GM21723 (cell line): ENCODE measurements around the gene LENG8.
"Not testable (repeated sequence)": the region's sequence is repeated elsewhere in the genome, so short reads cannot be mapped to it uniquely, and the experiment has no call there.

Source experiments
- ATAC-seq: cut with Tn5 transposase; IDR thresholded peaks from one replicate; pipeline ENCODE4 v1.9.1; 2021; ENCODE audit warnings: mild to moderate bottlenecking, moderate library complexity; ENCODE audit not compliant: unreplicated experiment

LENG8 gene

DNA sequence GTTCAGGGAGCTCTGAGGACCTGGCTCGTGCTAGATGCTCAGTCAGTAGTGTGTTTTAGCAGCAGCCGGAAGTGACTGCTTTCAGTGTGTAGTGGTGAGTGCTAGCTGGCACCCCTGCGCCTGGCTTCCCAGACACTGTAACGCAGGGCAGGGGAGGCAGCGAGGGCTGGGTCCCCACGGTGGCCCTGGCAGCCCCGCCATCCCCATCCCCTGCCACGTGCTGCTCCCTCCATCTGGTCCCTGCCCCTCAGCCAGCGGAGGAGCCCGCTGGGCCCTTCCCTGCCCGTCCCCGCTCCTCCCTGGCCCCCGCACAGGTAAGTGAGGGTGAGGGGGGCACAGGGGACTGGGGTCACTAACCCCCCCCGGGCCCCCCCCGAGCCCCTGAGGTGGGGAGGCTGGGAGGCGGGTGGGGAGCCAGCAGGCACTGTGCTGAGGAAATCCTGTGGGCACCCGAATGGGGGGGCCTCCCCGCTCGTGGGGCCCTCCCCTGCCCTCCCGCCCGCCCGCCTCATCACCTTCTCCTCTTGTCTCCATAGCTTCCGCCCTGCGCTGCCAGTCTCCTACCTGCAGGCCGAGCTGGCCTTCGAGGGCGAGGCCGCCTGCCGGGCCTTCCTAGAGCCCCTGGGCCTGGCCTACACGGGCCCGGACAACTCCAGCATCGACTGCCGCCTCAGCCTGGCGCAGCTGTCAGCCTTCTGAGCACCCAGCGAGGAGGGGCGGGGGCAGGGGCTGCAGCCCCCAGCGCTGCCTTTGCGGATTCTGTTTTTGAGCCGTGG, 11.4 kb downstream of the LENG8 start:
- ATAC-seq: no peak

DNA sequence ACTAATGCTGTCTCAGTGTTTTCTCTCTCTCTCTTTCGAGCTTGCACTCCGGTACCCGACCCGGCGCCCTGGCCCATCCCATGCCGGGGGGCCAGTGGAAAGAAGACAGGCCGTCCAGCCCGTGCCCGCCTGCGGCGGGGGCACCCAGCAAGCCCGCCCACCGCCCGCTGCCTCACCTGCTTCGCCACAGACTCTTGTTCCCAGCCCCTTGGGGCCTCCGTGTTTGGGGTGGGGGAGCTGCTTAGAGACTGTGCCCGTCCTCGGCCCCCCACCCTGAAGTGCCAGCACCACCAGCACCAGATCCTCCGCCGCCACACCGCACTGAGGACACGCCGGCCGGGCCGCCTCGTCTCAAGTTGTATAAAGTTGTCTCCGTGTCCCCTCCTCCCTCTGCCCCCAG, 12.2 kb downstream of the LENG8 start:
- ATAC-seq: no peak

DNA sequence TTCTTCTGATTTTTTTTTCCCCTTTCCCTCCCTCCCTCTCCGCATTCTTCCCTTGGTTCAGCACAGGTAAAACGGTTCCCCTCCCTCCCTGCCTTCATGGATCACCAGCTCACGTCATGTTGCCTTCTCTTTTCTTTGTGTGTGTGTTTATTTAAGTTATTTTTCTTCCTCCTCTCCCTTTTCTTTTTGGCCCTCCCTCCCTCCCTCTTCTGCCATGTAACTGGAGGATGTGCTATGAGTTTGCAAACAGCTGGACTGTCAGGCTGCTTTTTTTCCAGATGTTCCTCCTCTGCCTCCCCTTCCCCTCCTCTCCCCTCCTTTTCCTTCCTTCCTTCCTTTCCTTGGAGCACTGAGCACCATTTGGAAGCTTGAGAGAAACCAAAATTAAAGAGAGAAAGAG, 12.6 kb downstream of the LENG8 start:
- no peak for ATAC-seq

DNA sequence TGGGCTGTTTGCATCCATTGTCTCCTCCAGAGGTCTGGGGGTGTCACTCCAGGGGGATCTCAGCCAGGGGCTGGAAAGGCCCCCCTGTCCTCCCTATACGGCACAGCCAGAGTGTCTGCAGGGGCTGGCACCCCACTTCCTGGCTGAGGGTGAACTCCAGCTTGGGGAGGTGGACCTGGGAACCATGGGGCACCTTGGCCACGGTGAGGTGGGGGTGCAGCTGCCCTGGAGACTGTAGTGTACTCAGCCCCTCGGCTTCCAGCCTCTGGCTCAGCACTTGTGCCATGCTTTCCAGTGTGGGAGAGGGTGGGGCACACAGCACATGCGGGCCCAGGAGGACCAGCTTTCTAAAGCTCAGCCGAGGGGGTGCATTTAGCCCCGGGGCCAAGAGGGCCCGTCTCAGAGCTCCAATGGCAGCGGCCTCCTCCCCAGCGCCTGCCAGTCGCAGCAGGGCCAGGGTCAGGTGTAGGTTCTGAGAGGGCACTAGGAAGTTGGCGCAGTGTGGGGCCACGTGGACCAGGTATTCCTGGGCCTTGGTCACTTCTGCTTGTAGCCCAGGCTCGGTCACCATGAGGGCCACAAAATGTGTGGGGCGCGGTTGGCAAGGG, 13.2 kb downstream of the LENG8 start:
- ATAC-seq: no peak

DNA sequence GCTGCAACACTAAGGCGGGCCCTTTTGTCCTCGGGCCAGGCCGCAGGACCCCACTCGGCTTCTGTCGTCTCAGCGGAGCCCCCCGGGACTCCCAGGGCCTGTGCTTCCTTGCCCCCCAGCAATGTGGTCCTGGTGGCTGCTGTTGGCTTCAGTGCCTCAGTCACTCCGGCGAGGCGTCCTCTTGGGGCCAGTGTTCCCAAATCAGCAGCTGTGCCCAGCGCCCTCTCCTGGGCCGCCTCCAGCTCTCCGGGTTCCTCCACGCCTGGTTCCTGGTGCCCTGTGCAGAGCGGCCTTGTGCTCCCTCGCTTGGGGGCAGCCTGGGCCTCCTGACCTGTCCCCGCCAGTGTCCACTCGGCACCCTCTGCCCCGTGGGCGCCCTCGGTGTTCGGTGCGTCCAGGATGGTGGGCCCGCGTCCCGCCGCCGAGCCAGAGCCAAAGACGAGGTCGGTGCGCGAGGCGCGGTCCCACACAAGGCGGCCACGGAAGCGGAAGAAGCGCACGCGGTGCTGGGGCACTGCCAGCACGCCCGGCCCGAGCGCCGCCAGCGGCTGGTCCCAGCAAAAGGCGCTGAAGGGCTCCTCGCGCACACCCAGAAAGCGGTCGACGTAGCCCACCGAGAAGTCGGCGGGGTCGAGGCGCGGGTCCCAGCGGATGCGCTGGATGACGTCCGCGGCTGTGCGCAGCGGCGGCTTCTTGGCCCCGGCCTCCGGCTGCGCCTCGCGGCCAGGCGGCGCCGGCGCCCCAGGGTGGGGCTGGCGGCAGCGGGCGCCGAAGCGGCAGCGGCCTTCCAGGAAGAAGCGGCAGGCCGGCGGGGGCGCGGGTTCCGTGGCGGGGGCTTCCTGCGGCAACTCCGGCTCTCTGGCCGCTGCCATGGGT, 13.9 kb downstream of the LENG8 start:
- ATAC-seq: peak; percentile 14

DNA sequence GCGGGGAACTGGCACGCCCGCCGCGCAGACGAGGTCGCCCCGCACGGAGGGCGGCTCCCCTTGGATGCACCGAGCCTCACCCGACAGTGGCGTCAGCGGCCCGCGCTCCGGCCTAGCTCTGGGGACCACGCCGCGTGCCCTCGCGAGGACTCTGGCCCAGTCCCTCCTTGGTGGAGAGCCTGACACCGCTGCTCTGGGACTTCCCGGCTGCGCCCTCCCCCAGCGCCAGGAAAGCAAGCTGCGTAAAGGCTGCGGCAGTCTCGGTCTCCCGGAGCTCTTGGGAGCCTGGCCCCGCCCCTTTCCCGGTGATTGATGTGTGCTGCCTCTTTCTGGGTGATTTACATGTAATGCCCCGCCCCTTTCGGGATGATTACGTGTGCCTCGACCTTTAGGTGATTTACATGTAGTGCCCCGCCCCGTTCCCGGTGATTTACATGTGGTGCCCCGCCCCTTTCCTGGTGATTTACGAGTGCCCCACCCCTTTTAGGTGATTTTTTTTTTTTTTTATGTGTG, 14.6 kb downstream of the LENG8 start, which contains the start of gene LENG9:
Gene LENG9 (minus strand): TSS at position 248 of the 513 bp plus-strand sequence. CDS start 252 bp downstream, outside the sequence.
- ATAC-seq: peak; percentile 57

DNA sequence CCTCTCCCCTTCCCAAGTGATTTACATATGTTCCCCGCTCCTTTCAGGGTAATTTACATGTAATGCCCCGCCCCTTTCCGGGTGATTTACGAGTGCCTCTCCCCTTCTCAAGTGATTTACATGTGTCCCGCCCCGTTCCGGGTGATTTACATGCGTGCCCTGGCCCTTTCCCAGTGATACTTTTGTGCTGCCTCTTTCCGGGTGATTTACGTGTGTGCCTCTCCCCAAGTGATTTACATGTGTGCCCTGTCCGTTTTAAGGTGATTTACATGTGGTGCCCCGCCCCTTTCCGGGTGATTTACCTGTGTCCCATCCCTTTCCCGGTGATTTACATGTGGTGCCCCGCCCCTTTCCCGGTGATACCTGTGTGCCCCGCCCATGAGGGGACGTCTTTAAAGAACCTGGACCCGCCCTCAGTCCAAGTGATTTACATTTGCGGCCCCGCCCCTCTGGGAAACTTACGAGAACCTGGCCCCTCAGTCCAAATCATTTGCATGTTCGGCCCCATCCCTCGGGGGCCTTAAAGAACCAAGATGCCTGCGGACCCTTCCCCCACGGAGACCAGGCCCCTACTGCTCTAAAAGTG, 15.1 kb downstream of the LENG8 start:
- peak; percentile 45 for ATAC-seq

- ATAC-seq: peak; percentile 49
These were observed 15.8 kb downstream of the LENG8 start for GRCh38 chr19:54464630-54465425.

DNA sequence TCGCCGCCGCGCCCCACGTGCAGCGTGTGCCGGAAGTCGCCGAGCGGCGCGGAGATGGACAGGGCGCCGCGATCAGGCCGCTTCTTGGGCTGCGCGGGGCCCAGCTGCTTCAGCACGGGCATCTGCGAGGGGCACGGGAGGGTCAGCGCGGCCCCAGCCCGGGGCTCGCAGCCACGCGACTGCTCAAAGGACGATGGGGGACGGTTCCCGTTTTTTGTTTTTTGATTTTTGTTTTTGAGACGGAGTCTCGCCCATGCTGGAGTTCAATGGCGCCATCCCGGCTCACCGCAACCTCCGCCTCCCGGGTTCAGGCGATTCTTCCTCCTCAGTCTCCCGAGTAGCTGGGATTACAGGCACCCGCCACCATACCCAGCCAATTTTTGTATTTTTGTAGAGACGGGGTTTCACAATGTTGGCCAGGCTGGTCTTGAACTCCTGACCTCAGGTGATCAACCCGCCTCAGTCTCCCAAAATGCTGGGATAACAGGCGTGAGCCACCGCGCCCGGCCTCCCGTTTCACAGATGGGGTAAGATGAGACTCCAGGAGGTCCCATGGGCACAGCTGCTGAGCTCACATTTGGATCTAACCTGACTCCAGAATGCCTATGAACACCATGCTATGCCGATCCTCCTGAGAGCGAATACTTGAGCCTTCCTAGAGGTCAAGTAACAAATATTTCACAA, 16.6 kb downstream of the LENG8 start:
- no peak for ATAC-seq

- not testable (repeated sequence) for ATAC-seq
These were observed 17.1 kb downstream of the LENG8 start for GRCh38 chr19:54466110-54466480.

DNA sequence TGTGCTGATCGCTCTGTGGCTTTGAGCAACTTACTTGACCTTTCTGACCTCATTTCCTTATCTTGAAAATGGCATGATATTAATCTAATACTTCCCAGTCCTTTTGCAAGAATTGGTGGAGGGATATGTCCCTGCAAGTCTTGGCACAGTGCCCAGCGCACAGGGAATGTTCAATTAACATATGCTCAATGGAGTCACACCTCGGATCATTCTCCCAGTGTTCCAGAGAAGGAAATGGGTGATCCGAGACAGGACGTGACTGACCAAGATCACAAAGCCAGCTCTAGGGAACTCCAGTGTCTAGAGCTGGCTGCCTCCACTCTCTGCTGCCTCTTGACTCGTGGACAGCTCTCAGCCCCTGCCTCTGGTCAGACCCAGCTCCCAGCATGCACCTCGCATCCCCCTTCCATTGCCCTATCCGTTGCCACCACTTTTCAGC, 20.5 kb downstream of the LENG8 start:
- no peak for ATAC-seq

DNA sequence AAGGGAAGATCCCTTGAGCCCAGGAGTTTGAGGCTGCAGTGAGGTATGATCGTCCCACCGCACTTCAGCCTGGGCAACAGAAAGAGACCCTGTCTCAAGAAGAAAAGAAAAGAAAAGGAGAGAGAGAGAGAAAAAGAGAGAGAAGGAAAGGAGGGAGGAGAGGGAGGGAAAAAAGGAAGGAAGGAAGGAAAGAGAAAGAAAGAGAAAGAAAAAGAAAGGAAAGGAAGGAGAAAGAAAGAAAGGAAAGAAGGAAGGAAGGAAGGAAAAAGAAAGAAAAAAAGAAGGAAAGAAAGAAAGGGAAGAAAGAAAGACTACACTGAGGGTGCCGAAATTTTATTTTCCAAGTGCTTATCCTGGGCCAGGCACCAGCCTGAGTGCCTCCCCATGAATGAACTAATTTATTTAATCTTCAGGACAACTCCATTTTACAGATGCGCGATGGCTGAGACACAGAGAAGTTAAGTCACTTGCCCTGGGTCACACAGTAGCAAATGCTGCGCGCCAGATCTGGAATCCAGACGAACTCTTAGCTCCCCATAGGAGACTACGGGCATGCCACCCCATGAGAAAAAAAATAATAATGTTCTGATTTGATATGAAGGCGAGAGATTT, 21.4 kb downstream of the LENG8 start:
- no peak for ATAC-seq

- ATAC-seq: no peak
These were observed 22.2 kb downstream of the LENG8 start for GRCh38 chr19:54470991-54471782.

DNA sequence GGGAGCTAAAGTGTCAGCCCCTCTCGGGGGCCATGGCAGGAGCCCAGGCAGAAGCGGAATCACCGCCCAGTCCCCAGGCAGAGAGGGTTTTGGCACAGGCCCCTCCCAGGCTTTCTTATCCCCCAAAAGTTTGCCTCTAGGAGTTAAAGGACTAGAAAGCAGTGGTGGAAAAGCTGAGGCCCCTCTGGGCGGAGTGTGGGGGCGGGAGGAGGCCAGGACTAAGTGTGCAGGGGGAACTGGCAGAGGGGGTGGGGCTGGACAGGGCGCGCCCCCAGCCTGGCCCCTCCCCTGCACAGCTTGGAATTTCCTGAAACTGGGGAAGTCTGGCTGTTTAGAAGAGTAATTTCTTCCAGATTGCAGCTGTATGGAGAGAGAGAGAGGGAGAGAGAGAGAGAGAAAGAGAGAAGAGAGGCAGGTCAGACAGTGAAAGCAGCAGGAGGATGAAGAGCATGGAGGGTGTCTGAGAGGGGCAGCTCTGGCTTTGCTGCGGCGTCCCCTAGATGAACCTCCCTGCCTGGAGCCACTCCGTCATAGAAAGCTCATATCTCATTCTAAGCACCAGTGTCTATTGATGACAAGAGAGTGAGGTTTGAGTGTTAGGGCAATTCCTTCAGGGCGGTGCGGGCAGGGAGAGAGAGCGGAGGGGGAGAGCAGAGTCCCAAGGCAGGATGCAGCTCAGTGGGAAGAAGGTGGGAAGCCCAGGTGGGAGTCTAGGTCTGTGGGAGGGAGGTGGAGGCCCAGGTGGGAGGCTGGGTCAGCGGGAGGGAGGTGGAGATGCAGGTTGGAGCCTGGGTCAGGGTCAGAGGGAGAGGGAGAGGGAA, 24.3 kb downstream of the LENG8 start, which contains the start of gene CDC42EP5:
Gene CDC42EP5 (minus strand): TSS at position 226 of the 821 bp plus-strand sequence. CDS start 7,749 bp downstream, outside the sequence.
- no peak for ATAC-seq

DNA sequence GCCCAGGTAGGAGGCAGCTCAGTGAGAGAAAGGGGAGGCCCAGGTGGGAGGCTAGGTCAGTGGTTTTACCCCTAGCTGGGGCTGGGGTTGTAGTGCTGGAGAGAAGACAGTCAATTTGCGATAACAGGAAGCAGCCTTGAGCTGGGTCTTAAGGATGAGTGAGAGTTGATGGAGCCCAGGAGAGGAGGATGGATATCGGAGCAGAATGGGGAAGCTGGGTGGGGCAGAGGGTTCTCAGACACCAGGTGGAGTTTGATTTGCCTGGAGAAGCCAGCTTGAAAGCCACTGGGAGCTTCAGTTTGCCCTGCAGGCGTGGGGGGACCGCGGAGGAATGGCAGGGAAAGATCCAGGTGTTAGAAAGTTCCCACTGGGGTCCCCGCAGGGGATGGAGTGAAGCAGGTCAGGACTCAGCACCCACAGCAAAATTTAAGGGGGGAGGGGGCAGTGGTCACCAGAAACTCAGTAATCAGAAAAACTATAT, 24.9 kb downstream of the LENG8 start:
- ATAC-seq: no peak

DNA sequence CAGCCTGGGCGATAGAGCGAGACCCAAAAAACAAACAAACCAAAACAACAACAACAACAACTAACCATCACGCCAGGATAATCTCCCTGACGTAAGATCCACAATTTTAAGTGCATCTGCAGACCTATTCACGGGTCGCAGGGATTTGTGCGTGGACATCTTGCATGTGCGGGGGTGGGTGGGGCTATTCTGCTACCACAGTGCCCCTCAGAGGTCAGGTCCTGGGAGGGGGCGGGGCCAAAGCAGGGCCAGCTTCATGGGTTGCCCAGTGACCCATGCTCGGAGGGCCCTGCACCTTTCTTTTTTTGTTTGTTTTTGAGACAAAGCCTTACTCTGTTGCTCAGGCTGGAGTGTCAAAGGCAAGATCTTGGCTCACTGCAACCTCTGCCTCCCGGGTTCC, 26.7 kb downstream of the LENG8 start:
- no peak for ATAC-seq

- no peak for ATAC-seq
These were observed 28.7 kb downstream of the LENG8 start for GRCh38 chr19:54477650-54478049.
